LNCAP (cell line): ENCODE measurements around the gene LYRM4.

Experiments used
- TF ChIP-seq, protein P1 (sequence below): fragments of 450-650 bp; IDR thresholded peaks from 2 replicates; pipeline ENCODE4 v1.5.1; 2017; ENCODE audit warnings: mild to moderate bottlenecking

The LYRM4 gene

GRCh38 chr6:5202941-5203340 lies 57.8 kb downstream of the LYRM4 start:
- TF ChIP-seq, protein P1, sequence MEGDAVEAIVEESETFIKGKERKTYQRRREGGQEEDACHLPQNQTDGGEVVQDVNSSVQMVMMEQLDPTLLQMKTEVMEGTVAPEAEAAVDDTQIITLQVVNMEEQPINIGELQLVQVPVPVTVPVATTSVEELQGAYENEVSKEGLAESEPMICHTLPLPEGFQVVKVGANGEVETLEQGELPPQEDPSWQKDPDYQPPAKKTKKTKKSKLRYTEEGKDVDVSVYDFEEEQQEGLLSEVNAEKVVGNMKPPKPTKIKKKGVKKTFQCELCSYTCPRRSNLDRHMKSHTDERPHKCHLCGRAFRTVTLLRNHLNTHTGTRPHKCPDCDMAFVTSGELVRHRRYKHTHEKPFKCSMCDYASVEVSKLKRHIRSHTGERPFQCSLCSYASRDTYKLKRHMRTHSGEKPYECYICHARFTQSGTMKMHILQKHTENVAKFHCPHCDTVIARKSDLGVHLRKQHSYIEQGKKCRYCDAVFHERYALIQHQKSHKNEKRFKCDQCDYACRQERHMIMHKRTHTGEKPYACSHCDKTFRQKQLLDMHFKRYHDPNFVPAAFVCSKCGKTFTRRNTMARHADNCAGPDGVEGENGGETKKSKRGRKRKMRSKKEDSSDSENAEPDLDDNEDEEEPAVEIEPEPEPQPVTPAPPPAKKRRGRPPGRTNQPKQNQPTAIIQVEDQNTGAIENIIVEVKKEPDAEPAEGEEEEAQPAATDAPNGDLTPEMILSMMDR: no peak

DNA sequence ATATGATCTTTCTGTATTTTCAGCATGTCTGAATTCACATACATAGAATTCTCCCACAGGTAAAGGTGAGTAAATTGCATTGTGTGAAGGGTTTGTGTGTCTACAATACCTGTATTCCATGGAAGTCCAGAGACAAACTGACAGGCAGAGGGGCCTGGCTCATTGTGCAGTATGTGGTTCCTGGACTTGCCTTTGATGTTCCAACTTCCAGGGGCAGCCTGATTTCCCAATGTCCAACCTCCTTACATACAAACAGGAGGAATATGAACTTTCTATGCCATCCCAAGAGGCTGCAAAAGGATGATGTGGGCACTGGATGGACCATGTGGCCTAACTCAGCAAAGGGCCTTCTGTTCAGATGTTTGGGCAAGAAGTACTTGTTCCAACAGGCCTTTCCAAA lies 58.5 kb downstream of the LYRM4 start:
- TF ChIP-seq, protein P1: no peak

- TF ChIP-seq, protein P1: no peak
Measured at GRCh38 chr6:5201271-5201670, 59.5 kb downstream of the LYRM4 start.

GRCh38 chr6:5199702-5200101 lies 61.0 kb downstream of the LYRM4 start:
- TF ChIP-seq, protein P1: no peak

GRCh38 chr6:5199283-5199682 lies 61.5 kb downstream of the LYRM4 start:
- TF ChIP-seq, protein P1: no peak

GRCh38 chr6:5197084-5197483 lies 63.7 kb downstream of the LYRM4 start:
- TF ChIP-seq, protein P1: no peak

- TF ChIP-seq, protein P1: no peak
Measured at GRCh38 chr6:5192135-5192794, 68.5 kb downstream of the LYRM4 start.

GRCh38 chr6:5191722-5192121 lies 69.0 kb downstream of the LYRM4 start:
- TF ChIP-seq, protein P1: no peak
